ENCODE measurements around the gene EFL1.
"Not testable (repeated sequence)": the region's sequence is repeated elsewhere in the genome, so short reads cannot be mapped to it uniquely, and the experiment has no call there.

EFL1 gene

DNA sequence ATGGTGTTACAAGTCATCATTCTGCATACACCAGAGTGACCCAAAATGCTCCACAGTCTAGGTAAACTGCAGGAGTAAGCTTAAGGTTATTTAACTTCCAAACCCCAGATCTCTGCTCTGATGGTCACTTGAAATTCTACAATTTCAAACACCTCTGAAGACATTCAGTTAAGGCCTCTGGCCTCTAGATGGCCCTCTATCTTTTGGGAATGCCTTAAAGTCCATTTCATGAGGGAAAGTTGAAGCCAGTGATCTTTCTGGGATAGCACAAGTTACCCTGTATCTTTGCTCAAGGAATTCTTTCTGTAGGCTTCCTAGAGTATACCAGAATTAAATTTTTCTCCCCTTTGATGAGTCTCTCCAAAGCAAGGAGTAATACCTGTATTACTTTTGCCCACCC, 18.7 kb upstream of the EFL1 start:
- H3K27ac Mint-ChIP-seq; H3K9me3 Mint-ChIP-seq; H3K36me3 Mint-ChIP-seq (ENCODE audit: low read depth); H3K27me3 Mint-ChIP-seq (ENCODE audit: low read depth); H3K4me3 Mint-ChIP-seq; H3K4me1 Mint-ChIP-seq: not testable (repeated sequence)
- TF ChIP-seq, protein P1, sequence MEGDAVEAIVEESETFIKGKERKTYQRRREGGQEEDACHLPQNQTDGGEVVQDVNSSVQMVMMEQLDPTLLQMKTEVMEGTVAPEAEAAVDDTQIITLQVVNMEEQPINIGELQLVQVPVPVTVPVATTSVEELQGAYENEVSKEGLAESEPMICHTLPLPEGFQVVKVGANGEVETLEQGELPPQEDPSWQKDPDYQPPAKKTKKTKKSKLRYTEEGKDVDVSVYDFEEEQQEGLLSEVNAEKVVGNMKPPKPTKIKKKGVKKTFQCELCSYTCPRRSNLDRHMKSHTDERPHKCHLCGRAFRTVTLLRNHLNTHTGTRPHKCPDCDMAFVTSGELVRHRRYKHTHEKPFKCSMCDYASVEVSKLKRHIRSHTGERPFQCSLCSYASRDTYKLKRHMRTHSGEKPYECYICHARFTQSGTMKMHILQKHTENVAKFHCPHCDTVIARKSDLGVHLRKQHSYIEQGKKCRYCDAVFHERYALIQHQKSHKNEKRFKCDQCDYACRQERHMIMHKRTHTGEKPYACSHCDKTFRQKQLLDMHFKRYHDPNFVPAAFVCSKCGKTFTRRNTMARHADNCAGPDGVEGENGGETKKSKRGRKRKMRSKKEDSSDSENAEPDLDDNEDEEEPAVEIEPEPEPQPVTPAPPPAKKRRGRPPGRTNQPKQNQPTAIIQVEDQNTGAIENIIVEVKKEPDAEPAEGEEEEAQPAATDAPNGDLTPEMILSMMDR (IDR thresholded peaks at IDR 0.05; ENCODE audit: unreplicated experiment in 3 of 3) = peak in 2 of 3 experiments; percentile 19 to 23

DNA sequence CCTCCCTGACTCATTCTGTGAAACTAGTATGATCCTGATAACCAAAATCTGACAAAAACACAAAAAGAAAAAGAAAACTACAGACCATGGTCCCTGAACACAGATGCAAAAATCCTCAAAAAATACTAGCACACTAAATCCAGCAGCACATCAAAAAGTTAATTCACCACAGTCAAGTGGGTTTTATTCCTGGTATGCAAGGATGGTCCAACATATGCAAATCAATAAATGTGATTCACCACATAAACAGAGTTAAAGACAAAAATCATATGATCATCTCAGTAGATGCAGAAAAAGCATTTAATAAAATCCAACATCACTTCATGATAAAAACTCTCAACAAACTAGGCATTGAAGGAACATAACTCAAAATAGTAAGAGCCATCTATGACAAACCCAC, 12.9 kb upstream of the EFL1 start:
- TF ChIP-seq, protein P1 (IDR thresholded peaks at IDR 0.05; ENCODE audit: unreplicated experiment in 3 of 3) = no peak
- Mint-ChIP-seq H3K27me3 (ENCODE audit: low read depth) (peaks cover 9% of the 10 kb centered on the region), H3K36me3 (ENCODE audit: low read depth) (peaks cover 24% of the 10 kb centered on the region), H3K4me1 (no peaks in the 10 kb centered on the region), H3K27ac (no peak overlapping the region), H3K4me3 (no peak overlapping the region), H3K9me3 (peaks cover 19% of the 10 kb centered on the region)

DNA sequence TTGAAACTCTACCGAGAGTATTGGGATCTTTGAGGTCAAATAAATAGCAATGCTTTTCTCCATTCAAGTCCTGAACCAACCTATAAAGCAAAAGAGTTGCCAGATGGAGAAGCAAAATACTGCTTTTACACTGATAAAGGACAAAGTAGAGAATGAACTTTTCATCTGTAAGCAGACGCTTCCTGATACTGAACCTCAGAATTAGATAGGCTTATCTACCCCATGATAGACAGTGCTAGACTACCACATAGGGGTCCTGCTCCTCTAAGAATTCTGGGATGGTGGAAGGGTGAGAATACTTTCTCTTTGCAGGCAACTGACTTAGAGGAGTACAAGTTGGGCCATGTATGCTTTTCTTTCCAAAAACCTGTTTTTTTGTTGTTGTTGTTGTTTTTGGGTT, 9.6 kb upstream of the EFL1 start:
- no peaks in the 10 kb centered on the region for H3K4me1 Mint-ChIP-seq
- no peak overlapping the region for H3K27ac Mint-ChIP-seq
- peaks cover 19% of the 10 kb centered on the region for H3K9me3 Mint-ChIP-seq

DNA sequence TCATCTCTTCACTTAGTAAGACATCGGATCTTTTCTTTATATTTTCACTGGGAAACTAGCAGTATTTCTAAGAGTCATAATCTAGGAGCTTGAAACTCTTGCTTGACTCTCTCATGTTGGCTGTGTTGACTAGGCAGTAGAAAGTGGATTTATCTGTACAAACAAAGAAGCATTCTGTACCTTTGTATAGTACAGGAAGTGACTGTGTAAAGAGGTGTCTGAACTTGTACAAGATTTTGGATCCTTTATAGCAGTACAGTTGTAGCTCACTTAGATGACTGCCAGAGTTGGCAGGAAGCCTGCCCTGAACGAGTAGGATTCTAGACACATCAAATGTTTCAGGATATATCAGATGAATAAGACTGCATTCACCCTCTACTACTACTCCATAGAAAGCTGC, 5.9 kb upstream of the EFL1 start:
- H3K27ac Mint-ChIP-seq; H3K4me1 Mint-ChIP-seq; H3K4me3 Mint-ChIP-seq; H3K27me3 Mint-ChIP-seq (ENCODE audit: low read depth); H3K9me3 Mint-ChIP-seq; H3K36me3 Mint-ChIP-seq (ENCODE audit: low read depth): not testable (repeated sequence)

More for the DNA sequence above, 9.6 kb upstream of the EFL1 start:
- no peaks in the 10 kb centered on the region for H3K27me3 Mint-ChIP-seq (ENCODE audit: low read depth)
- H3K4me3 Mint-ChIP-seq = no peak overlapping the region
- TF ChIP-seq, protein P1 (IDR thresholded peaks at IDR 0.05; ENCODE audit: unreplicated experiment in 3 of 3) = no peak
- H3K36me3 Mint-ChIP-seq (ENCODE audit: low read depth) = peaks cover 24% of the 10 kb centered on the region

DNA sequence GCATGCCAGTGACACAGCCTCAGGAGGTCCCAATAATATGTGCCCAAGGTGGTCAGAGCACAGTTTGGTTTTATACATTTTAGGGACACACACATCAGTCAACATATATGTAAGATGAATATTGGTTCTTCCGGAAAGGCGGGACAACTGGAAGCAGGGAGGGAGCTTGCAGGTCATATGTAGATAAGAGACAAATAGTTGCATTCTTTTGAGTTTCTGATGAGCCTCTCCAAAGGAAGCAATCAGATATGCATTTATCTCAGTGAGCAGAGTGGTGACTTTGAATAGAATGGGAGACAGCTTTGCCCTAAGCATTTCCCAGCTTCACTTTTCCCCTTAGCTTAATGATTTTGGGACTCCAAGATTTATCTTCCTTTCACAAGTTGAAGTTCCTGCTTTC, 4.6 kb upstream of the EFL1 start:
- H3K36me3 Mint-ChIP-seq (ENCODE audit: low read depth); H3K4me3 Mint-ChIP-seq: not testable (repeated sequence)

DNA sequence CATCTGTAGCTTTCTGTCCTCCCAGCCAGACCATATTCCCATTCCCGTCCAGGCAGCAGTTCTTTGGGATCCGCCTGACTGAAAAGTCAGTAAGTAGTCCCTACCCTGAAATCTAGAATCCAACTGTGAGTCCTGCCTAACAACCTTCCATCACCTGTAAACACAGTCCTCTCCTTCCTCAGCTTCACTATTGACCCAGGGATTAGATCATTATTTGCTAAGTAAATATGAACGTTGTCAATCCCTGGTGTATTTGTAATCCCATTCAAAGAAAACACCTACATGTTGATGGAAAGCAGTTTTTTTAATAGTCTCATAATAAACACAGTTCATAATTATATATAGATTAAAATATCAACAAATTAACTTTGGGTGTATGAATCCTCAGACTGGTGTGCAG, 816 bp upstream of the EFL1 start:
- Mint-ChIP-seq H3K4me1 (peaks cover 22% of the 10 kb centered on the region), H3K27me3 (ENCODE audit: low read depth) (peaks cover 3% of the 10 kb centered on the region), H3K27ac (peak overlapping the region; percentile 27 to 66 (median 41)), H3K36me3 (ENCODE audit: low read depth) (peaks cover 4% of the 10 kb centered on the region), H3K9me3 (no peaks in the 10 kb centered on the region), H3K4me3 (peak overlapping the region; percentile 93 to 95 (median 93))
- TF ChIP-seq, protein P1 (IDR thresholded peaks at IDR 0.05; ENCODE audit: unreplicated experiment in 3 of 3) = no peak

More for the DNA sequence above, 4.6 kb upstream of the EFL1 start:
- H3K9me3 Mint-ChIP-seq; H3K27ac Mint-ChIP-seq; H3K27me3 Mint-ChIP-seq (ENCODE audit: low read depth): not testable (repeated sequence)
- peaks cover 11% of the 10 kb centered on the region for H3K4me1 Mint-ChIP-seq

DNA sequence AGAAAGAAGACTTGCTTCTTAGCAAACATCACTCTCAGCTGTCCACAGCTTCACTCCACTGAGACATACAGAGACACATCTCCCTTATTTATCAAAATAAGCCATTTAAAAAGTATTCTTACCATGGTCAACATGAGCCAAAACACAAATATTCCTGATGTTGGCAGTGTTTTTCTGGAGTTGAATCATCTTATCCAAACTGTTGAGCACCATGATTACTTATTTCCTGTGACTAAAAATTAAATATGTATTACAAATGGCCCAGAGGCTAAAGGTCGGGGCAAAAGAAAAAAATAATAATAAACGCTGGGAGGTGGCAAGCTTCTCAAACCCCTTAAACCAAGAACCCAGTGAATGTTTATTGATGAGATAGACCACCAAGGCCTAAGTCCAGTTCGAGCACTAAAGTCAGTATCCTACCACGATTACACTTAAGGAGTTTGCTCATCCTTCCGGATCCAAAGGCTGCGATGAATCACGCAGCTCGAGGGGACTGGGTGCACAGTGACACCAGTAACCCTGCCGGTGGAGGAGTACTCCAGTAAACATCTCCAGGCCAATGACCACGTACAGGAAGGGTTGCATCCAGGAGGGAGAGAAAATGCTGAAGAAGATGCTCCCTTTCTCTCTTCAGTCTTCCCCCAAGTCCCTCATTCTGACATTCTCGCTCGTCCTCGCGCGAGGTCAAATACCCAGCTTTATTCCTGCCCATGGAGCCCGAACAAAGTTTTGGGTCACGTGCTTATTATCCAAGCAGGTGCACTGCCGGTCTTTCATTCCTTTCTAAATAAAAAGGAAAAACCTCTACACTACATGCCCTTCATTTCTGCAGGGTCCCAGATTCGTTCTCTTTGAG, 740 bp downstream of the EFL1 start:
- Mint-ChIP-seq H3K4me3 (peak overlapping the region; percentile 93 to 95 (median 93)), H3K36me3 (ENCODE audit: low read depth) (peaks cover 14% of the 10 kb centered on the region), H3K4me1 (peaks cover 22% of the 10 kb centered on the region), H3K27ac (peak overlapping the region; percentile 49 to 75 (median 68))
- H3K27me3 Mint-ChIP-seq (ENCODE audit: low read depth); H3K9me3 Mint-ChIP-seq: not testable (repeated sequence)

DNA sequence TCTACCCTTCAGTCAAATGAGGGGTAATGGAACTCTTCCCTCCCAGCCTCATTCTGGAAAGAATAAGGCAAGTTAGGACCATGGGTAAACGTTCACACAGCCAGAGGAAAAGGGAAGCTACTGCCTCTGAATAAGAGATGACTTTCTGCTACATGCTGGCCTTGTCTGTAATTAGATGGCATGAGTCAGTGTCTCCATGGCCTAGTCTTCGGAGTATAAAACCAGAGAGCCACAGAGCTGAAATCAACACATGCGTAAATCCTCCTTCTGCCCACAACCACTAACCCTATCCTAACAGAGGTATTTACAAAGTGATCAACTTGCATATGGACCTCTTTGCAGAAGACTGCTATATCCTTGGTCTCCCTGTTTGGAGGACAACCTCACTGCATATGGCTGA, 14.3 kb downstream of the EFL1 start:
- not testable (repeated sequence) for H3K4me1 Mint-ChIP-seq; H3K27me3 Mint-ChIP-seq (ENCODE audit: low read depth)
- H3K36me3 Mint-ChIP-seq (ENCODE audit: low read depth) = peaks cover 22% of the 10 kb centered on the region

DNA sequence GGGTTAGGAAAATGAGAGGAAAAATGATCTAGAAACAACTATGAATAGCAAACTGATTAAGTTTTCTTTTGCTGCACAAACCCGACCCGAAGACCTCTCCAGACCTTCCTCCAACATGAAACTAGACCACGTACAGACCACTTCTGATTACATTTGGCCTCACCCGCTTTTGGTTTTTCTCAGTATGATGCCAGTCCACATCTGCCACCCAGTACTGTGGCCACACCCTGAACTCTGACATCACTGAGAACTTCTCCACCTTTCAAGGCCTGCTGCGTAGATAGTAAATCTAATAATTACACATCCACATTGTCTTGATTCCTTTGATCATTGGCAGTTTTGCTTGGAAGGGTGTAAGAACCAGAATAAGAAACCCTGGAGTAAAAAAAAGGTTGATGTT, 16.6 kb downstream of the EFL1 start:
- H3K27ac Mint-ChIP-seq; H3K4me3 Mint-ChIP-seq; H3K27me3 Mint-ChIP-seq (ENCODE audit: low read depth); H3K9me3 Mint-ChIP-seq; H3K4me1 Mint-ChIP-seq: not testable (repeated sequence)
- peaks cover 18% of the 10 kb centered on the region for H3K36me3 Mint-ChIP-seq (ENCODE audit: low read depth)

More for the DNA sequence above, 14.3 kb downstream of the EFL1 start:
- not testable (repeated sequence) for H3K4me3 Mint-ChIP-seq, H3K9me3 Mint-ChIP-seq, H3K27ac Mint-ChIP-seq

DNA sequence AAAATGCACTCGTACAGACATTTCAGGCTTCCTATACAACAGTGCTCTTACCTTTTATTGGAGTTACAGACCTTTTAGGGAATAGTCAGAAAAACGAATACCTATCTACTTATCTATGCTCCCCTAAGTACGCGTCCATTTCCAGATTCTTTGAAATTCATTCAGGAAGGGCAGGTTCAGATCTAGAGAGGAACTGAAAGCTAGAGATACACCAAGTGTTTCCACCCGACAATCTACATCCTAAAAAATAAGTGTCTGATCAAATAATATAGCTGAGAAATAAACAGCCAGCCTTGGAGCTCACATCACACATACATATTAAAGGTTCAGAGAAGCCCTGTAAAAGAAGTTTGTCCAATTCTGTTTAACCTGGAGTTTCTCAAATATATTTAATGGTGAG, 18.9 kb downstream of the EFL1 start:
- H3K27ac Mint-ChIP-seq; H3K4me3 Mint-ChIP-seq; H3K9me3 Mint-ChIP-seq; H3K27me3 Mint-ChIP-seq (ENCODE audit: low read depth); H3K4me1 Mint-ChIP-seq: not testable (repeated sequence)
- peaks cover 32% of the 10 kb centered on the region for H3K36me3 Mint-ChIP-seq (ENCODE audit: low read depth)

All from nephron (organoid).